Mucosa of stomach (tissue), 1 donor: ENCODE results near the gene OFD1.
"Not testable (repeated sequence)": the region's sequence is repeated elsewhere in the genome, so short reads cannot be mapped to it uniquely, and the experiment has no call there.

Experiments used
- H3K27me3 ChIP-seq: one replicate; pipeline ENCODE4 v1.7.0; 2013; ENCODE audit warnings: mild to moderate bottlenecking, low read length; ENCODE audit not compliant: control insufficient read depth, insufficient read depth
- H3K36me3 ChIP-seq: one replicate; pipeline ENCODE4 v1.7.0; 2013; ENCODE audit warnings: low read length; ENCODE audit not compliant: control insufficient read depth, insufficient read depth
- H3K4me1 ChIP-seq: one replicate; pipeline ENCODE4 v1.7.0; 2013; ENCODE audit warnings: mild to moderate bottlenecking, low read length; ENCODE audit not compliant: control insufficient read depth, insufficient read depth
- H3K4me3 ChIP-seq: one replicate; pipeline ENCODE4 v1.7.0; 2013; ENCODE audit warnings: low read length
- H3K9ac ChIP-seq: one replicate; pipeline ENCODE4 v1.7.0; 2013; ENCODE audit warnings: mild to moderate bottlenecking, low read length, moderate library complexity
- H3K9me3 ChIP-seq: one replicate; pipeline ENCODE4 v1.7.0; 2013; ENCODE audit warnings: mild to moderate bottlenecking, low read length, moderate library complexity; ENCODE audit not compliant: control insufficient read depth
- donor health status: Pancreatic carcinoma.

The OFD1 gene

DNA sequence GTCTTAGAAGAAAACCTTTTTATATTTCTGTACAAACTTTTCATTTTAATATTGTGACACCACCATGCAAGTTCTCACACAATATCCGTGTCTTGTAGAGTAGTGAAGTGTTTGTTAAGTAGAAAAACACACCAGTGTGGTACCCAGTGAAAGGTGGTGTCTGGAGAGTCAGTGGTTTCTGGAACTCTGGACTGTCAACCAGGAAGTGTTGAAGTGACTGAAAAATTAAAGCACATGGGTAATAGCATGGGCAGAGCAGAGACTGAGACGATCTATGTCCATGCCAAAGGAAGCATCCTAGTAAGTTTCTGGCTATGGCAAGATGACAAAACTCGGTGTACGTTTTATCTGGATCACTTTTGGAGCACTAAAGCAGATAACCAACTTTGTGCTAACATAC is 23.4 kb upstream of the OFD1 start:
- no peaks in the 10 kb centered on the region for H3K36me3 ChIP-seq
- no peaks in the 10 kb centered on the region for H3K9me3 ChIP-seq
- H3K9ac ChIP-seq = no peak overlapping the region
- no peak overlapping the region for H3K4me3 ChIP-seq
- no peaks in the 10 kb centered on the region for H3K27me3 ChIP-seq
- H3K4me1 ChIP-seq = no peaks in the 10 kb centered on the region

DNA sequence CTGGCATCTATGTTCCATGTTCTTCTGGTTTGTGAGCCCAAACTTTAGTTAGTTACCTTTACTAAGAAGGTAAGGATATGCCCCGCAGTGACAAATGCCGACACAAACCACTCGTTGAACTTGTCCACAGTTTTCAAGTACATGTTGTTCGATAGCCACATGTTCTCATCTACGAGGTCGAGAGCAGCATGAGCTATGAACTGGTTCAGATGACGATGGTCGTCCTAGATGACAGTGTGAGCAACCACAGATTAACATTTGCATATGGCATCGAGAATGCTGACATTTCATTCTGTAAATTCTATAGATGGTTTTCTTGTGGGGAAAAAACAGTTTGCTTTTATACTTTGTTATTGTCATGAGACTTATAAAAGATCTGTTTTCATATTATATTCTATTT is 18.1 kb upstream of the OFD1 start:
- no peak overlapping the region for H3K9ac ChIP-seq
- H3K4me1 ChIP-seq = peaks cover 6% of the 10 kb centered on the region
- H3K9me3 ChIP-seq = no peaks in the 10 kb centered on the region
- no peaks in the 10 kb centered on the region for H3K36me3 ChIP-seq
- H3K4me3 ChIP-seq = no peak overlapping the region
- no peaks in the 10 kb centered on the region for H3K27me3 ChIP-seq

DNA sequence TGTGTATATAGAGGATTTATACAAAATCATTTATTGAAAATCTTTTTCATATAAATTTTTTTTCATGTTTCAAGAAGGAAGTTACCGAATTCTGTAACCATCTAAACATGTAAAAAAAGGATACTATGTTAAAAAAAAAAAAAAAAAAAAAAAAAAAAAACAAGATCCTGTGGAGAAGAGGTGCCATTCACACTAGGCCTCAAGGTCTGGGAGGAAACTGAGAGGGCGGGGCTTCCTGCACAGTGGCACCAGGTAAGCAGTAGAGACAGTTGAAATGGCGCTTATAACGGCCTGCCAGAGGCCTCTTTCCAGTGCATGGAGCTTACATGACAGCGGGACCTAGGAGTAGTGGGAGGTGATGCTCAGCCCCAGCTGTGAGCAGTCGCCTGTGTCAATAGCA is 17.6 kb upstream of the OFD1 start:
- Histone ChIP-seq H3K4me3 (no peak overlapping the region), H3K9ac (no peak overlapping the region), H3K9me3 (no peaks in the 10 kb centered on the region), H3K27me3 (no peaks in the 10 kb centered on the region), H3K36me3 (no peaks in the 10 kb centered on the region), H3K4me1 (peaks cover 10% of the 10 kb centered on the region)

DNA sequence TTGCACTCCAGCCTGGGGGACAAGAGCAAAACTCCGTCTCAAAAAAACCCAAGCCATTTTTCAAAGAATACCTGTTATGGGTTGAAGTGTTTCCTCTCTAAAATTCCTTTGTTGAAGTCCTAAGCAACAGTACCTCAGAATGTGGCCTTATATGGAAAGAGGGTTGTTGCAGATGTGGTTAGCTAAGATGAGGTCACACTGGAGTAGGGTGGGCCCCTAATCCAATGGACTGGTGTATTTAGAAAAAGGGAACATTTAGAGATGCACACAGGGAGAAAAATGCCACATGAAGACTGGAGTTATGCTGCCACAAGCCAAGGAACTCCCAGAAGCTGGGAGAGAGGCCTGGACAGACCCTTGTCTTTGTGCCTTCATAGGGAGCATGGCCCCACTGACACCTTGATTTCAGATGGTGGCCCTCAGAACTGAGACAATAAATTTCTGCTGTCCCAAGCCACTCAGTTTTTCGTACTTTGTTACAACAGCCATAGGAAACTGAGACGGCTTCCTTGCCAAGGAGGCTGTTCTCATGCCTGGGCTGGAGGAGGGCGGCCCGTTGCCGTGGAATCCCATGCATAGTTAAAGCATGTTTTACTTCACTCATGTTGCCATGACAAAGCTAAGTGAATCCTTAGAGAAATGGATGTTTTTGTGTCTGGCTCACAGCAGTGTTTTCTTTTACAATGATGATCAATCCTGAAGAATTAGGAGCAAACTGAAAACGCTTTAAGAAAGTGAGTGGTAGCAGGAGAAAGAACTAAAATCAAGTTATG is 16.7 kb upstream of the OFD1 start:
- Histone ChIP-seq H3K36me3 (no peaks in the 10 kb centered on the region), H3K9ac (no peak overlapping the region), H3K27me3 (no peaks in the 10 kb centered on the region), H3K4me3 (no peak overlapping the region), H3K9me3 (no peaks in the 10 kb centered on the region), H3K4me1 (peaks cover 14% of the 10 kb centered on the region)

DNA sequence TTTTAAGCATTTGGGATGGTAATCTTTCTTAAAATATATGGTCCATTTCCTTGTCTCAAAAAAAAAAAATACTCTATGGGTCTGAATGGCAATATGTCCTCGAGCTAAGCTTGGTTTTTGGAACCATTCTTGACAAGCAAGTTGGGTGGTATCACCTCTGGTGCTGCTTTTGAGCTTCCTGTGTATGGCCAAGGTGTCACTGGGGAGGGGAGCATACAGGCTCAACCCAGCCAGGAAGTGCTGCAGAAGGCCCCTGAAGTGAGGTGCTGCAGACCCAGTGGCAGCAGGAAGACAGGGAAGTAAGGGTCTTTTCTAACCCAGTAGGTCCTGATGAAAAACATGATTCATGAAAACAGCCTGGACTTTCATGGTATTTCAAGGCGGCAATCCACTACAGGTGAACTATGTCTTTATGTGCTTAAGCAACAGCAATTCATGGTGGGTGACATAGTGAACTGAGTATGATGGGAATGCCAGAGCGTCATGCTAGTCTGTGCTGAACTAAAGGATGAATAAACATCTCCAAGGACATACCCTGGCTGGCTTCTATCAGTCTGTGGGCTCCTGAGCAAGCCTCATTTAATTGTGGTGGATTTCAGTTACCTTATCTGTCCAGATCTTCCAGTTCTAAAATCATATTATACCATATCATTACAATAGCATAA is 15.2 kb upstream of the OFD1 start:
- no peaks in the 10 kb centered on the region for H3K9me3 ChIP-seq
- H3K27me3 ChIP-seq = no peaks in the 10 kb centered on the region
- H3K36me3 ChIP-seq = no peaks in the 10 kb centered on the region
- no peak overlapping the region for H3K9ac ChIP-seq
- H3K4me3 ChIP-seq = no peak overlapping the region
- H3K4me1 ChIP-seq = peaks cover 19% of the 10 kb centered on the region

DNA sequence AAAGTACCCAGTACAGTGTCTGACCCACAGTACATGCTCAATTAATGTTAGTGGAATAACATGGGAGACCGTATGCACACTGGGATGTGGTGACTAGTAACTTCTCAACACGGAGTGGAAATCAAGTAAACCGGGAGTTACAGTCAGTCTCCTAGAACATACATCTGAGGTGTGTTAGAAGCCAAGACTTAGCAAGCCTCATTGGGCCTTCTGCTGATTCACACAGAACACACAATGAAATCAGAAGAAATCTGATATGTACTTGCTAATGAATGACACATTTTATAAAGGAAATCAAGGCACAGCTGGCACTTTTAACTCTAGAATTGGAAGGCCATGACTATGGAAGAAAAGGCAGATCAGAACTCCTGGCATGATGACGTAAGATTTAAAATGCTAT is 13.2 kb upstream of the OFD1 start:
- no peaks in the 10 kb centered on the region for H3K9me3 ChIP-seq
- H3K9ac ChIP-seq = no peak overlapping the region
- no peak overlapping the region for H3K4me3 ChIP-seq
- H3K36me3 ChIP-seq = no peaks in the 10 kb centered on the region
- H3K27me3 ChIP-seq = no peaks in the 10 kb centered on the region
- peaks cover 23% of the 10 kb centered on the region for H3K4me1 ChIP-seq

DNA sequence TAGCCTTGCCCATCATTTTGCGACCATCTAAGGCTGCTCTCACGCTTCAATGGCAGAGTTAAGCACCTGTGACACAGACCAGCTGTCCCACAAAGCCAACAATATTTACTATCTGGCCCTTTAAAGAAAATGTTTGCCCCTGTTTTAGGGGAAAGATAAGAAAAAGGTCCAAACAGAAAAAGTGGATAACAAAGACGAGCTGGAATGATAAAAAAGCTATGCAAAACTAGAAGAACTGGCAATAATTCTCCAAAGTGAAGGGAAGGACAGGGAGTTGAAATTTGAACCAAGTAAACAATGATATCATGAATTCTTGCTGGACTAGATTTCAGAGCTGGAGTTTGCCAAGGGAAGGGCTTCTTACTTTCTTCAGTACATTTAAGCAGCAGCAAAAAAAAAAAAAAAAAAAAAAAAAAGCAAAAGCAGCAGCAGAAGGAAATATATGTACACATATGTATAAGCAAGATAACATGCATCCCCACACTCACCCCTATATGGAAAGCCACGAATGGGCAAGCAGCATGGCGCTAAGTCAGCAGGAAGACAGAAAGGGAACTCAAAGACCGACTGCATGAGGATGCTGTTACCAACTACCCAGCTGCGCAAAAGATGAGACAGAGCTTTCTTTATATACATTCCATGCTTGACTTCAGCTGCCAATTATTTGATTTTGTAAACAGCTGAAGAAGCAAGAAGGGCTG is 12.6 kb upstream of the OFD1 start:
- H3K4me1 ChIP-seq = peaks cover 23% of the 10 kb centered on the region
- no peaks in the 10 kb centered on the region for H3K36me3 ChIP-seq
- H3K9ac ChIP-seq = peak overlapping the region; percentile 39
- H3K4me3 ChIP-seq = no peak overlapping the region
- H3K9me3 ChIP-seq = no peaks in the 10 kb centered on the region
- no peaks in the 10 kb centered on the region for H3K27me3 ChIP-seq

DNA sequence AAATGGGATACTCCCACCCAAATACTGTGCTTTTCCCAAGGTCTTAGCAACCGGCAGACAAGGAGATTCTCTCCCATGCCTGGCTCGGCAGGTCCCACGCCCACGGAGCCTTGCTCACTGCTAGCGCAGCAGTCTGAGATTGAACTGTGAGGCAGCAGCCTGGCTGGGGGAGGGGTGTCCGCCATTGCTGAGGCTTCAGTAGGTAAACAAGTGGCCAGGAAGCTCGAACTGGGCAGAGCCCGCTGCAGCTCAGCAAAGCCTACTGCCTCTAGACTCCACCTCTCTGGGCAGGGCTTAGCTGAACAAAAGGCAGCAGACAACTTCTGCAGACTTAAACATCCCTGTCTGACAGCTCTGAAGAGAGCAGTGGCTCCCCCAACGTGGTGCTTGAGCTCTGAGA is 9.7 kb upstream of the OFD1 start:
- H3K9me3 ChIP-seq = not testable (repeated sequence)

DNA sequence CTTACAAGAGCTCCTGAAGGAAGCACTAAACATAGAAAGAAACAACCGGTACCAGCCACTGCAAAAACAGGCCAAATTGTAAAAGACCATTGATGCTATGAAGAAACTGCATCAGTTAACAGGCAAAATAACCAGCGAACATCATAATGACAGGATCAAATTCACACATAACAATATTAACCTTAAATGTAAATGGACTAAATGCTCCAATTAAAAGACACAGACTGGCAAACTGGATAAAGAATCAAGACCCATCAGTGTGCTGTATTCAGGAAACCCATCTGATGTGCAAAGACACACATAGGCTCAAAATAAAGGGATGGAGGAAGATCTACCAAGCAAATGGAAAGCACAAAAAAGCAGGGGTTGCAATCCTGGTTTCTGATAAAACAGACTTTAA is 8.0 kb upstream of the OFD1 start:
- peaks cover 23% of the 10 kb centered on the region for H3K4me1 ChIP-seq
- H3K36me3 ChIP-seq, H3K9ac ChIP-seq, H3K27me3 ChIP-seq, H3K4me3 ChIP-seq, H3K9me3 ChIP-seq: not testable (repeated sequence)

More for the DNA sequence above, 9.7 kb upstream of the OFD1 start:
- H3K27me3 ChIP-seq, H3K4me3 ChIP-seq, H3K36me3 ChIP-seq, H3K9ac ChIP-seq: not testable (repeated sequence)
- H3K4me1 ChIP-seq = peaks cover 23% of the 10 kb centered on the region

DNA sequence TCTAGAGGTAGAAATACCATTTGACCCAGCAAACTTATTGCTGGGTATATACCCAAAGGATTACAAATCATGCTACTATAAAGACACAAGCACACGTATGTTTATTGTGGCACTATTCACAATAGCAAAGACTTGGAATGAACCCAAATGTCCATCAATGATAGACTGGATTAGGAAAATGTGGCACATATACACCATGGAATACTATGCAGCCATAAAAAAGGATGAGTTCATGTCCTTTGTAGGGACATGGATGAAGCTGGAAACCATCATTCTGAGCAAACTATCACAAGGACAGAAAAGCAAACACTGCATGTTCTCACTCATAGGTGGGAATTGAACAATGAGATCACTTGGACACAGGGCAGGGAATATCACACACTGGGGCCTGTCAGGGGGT is 4.0 kb upstream of the OFD1 start:
- not testable (repeated sequence) for H3K9ac ChIP-seq, H3K4me3 ChIP-seq, H3K36me3 ChIP-seq, H3K27me3 ChIP-seq, H3K9me3 ChIP-seq
- peaks cover 22% of the 10 kb centered on the region for H3K4me1 ChIP-seq

DNA sequence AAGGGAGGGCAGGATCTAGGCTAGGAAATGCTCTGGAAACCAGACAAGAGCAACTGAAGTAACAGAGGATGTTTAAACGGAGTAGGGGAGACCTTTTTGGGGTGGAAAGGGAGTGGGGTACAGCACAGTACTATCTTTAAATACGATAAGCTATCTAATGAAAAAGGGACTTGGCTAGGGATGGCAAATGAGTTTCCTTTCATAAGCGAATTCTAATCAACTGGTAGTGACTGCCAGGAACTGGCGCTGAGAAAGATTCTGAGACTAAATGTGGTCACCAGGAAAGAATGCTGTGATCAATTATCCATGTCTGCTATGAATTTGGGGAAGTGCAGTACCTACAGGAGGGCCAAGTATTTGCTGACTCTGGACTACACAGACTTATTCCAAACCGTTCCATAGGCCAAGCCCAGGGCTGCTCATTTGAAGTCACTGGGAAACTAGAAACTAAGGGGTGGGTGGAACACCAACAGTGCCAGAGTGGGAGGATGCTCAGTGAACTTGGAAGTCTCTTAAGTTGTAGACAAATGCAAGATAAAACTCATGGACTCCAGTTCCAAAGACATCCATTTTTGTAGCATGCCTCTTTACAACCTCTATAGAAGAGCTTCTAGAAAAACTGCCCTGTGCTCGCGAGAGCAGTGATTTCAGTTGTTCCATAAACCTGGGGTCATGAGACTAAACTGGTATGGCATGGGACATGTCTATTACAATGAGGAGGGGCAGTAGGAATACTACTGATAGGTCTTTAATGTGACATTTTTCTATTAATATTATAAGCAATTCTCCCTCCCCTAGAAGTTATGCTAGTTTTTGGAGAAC is 2.1 kb upstream of the OFD1 start:
- no peaks in the 10 kb centered on the region for H3K9me3 ChIP-seq
- H3K4me3 ChIP-seq = no peak overlapping the region
- no peaks in the 10 kb centered on the region for H3K36me3 ChIP-seq
- H3K9ac ChIP-seq = peak overlapping the region; percentile 4
- peaks cover 28% of the 10 kb centered on the region for H3K4me1 ChIP-seq
- H3K27me3 ChIP-seq = no peaks in the 10 kb centered on the region

DNA sequence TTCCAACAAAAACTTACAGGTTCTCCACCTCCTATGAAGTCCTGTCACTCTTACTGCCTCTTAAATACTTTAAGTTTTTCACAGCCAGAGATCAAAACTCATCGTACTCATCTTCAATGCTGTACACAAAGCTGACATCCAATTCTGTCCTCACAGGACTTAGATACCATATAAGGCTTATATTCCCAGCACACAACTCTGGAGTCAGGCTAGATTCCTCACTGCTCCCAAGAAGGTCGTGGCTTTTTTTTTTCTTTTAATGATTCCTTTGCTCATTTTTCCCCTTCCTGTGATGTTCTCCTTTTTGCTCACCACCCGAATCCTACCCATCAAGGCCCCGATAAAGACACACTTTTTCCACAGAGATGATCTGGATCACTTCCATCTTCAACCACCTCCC is 1.0 kb upstream of the OFD1 start:
- Histone ChIP-seq H3K36me3 (no peaks in the 10 kb centered on the region), H3K4me1 (peaks cover 28% of the 10 kb centered on the region), H3K9ac (peak overlapping the region; percentile 83), H3K9me3 (no peaks in the 10 kb centered on the region), H3K27me3 (no peaks in the 10 kb centered on the region), H3K4me3 (no peak overlapping the region)
